IMR-90 (cell line): ENCODE data around the gene FHAD1. TPM values are rescaled to one million over a fixed set of nuclear protein-coding genes. Genes with fewer than 3 reads are reported as not detected.

Experiments used
- ATAC-seq: fragments of 200-7000 bp; cut with Tn5 transposase; 2 replicates; pipeline ENCODE4 v1.9.1; 2020; ENCODE audit warnings: low read depth, mild to moderate bottlenecking, moderate library complexity
- BruUV-seq: library from RNA; stranded (reverse); fragments of 400-500 nt; replicated peaks from 2 replicates; lab custom pipeline; 2021; lab: Mats Ljungman, UMichigan
- CTCF ChIA-PET: fragments of 300-600 bp; formaldehyde crosslinking; extraction: SDS; loops from one replicate; lab custom pipeline; 2021; ENCODE audit warnings: antibody characterized with exemption; lab: Yijun Ruan, JAX
- POLR2A ChIA-PET: fragments of 300-600 bp; sonication (Branson Sonifier 250); formaldehyde crosslinking; loops from one replicate; lab custom pipeline; 2022; ENCODE audit warnings: antibody characterized with exemption; ENCODE audit not compliant: unreplicated experiment; lab: Charles Lee
- DNase-seq: peaks from one replicate; pipeline ENCODE4 v3.0.0; 2013
- H2AFZ ChIP-seq: replicated peaks from 2 replicates; pipeline ENCODE3; 2013; ENCODE audit warnings: low read length, mild to moderate bottlenecking; ENCODE audit not compliant: poor library complexity
- H2AK5ac ChIP-seq: 2 replicates; pipeline ENCODE4 v1.6.1; 2013; ENCODE audit warnings: low read depth, low read length, inconsistent platforms
- H2AK9ac ChIP-seq: replicated peaks from 2 replicates; pipeline ENCODE3; 2013; ENCODE audit warnings: mild to moderate bottlenecking, low read depth, low read length, moderate library complexity; ENCODE audit not compliant: poor library complexity
- H2BK120ac ChIP-seq: 2 replicates; pipeline ENCODE4 v1.6.1; 2013; ENCODE audit warnings: low read depth, low read length, inconsistent platforms
- H2BK15ac ChIP-seq: 3 replicates; pipeline ENCODE4 v1.6.1; 2013; ENCODE audit warnings: low read depth, low read length, inconsistent platforms
- H2BK20ac ChIP-seq: 2 replicates; pipeline ENCODE4 v1.6.1; 2013; ENCODE audit warnings: low read depth, mild to moderate bottlenecking, inconsistent platforms, low read length, moderate library complexity
- H2BK5ac ChIP-seq: 2 replicates; pipeline ENCODE4 v1.6.1; 2013; ENCODE audit warnings: mild to moderate bottlenecking, low read depth, low read length, inconsistent platforms; ENCODE audit not compliant: poor library complexity, severe bottlenecking
- H3K14ac ChIP-seq: replicated peaks from 2 replicates; pipeline ENCODE4 v1.6.1; 2013; ENCODE audit warnings: low read depth, low read length, inconsistent platforms
- H3K18ac ChIP-seq: 2 replicates; pipeline ENCODE4 v1.6.1; 2013; ENCODE audit warnings: low read depth, low read length, control low read depth
- H3K23ac ChIP-seq: 2 replicates; pipeline ENCODE4 v1.6.1; 2013; ENCODE audit warnings: low read depth, low read length, inconsistent platforms
- H3K27ac ChIP-seq: 2 replicates; pipeline ENCODE4 v1.5.1; 2013; ENCODE audit warnings: mild to moderate bottlenecking, control low read depth, low read length; ENCODE audit not compliant: insufficient read depth
- H3K27me3 ChIP-seq: 2 replicates; pipeline ENCODE4 v1.6.1; 2013; ENCODE audit warnings: low read length; ENCODE audit not compliant: control insufficient read depth, insufficient read depth
- H3K36me3 ChIP-seq: 2 replicates; pipeline ENCODE4 v1.6.1; 2013; ENCODE audit warnings: low read length, mixed read lengths; ENCODE audit not compliant: control insufficient read depth, insufficient read depth
- H3K4ac ChIP-seq: 2 replicates; pipeline ENCODE4 v1.6.1; 2013; ENCODE audit warnings: low read depth, low read length, inconsistent platforms
- H3K4me1 ChIP-seq: 2 replicates; pipeline ENCODE4 v1.6.1; 2013; ENCODE audit warnings: low read length, mixed read lengths; ENCODE audit not compliant: control insufficient read depth, insufficient read depth
- H3K4me2 ChIP-seq: 2 replicates; pipeline ENCODE4 v1.6.1; 2013; ENCODE audit warnings: low read depth, mild to moderate bottlenecking, control low read depth, low read length, moderate library complexity
- H3K4me3 ChIP-seq: 2 replicates; pipeline ENCODE4 v1.5.1; 2013; ENCODE audit warnings: low read depth, mild to moderate bottlenecking, control low read depth, low read length, moderate library complexity; ENCODE audit not compliant: insufficient read depth
- H3K56ac ChIP-seq: 2 replicates; pipeline ENCODE4 v1.6.1; 2013; ENCODE audit warnings: low read length, inconsistent platforms; ENCODE audit not compliant: insufficient read depth; ENCODE audit errors: extremely low read depth
- H3K79me1 ChIP-seq, 2 experiments: 2 replicates each; pipeline ENCODE4 v1.6.1; 2013; ENCODE audit warnings: low read length in 2 of 2, inconsistent platforms in 1 of 2, low read depth in 1 of 2
- H3K9ac ChIP-seq: 2 replicates; pipeline ENCODE4 v1.6.1; 2013; ENCODE audit warnings: low read depth, low read length, control low read depth
- H3K9me1 ChIP-seq: 2 replicates; pipeline ENCODE4 v1.6.1; 2013; ENCODE audit warnings: low read length, inconsistent platforms; ENCODE audit not compliant: insufficient read depth
- H3K9me3 ChIP-seq: 2 replicates; pipeline ENCODE4 v1.6.1; 2013; ENCODE audit warnings: low read length; ENCODE audit not compliant: control insufficient read depth, insufficient read depth
- H4K20me1 ChIP-seq: 2 replicates; pipeline ENCODE4 v1.6.1; 2013; ENCODE audit warnings: low read length, inconsistent platforms; ENCODE audit not compliant: insufficient read depth
- H4K5ac ChIP-seq: 2 replicates; pipeline ENCODE4 v1.6.1; 2013; ENCODE audit warnings: mild to moderate bottlenecking, low read depth, low read length, control low read depth
- H4K8ac ChIP-seq, 2 experiments: 2 replicates each; pipeline ENCODE4 v1.6.1; 2013; ENCODE audit warnings: low read depth in 2 of 2, low read length in 2 of 2, control low read depth in 1 of 2, inconsistent platforms in 1 of 2
- H4K91ac ChIP-seq: 2 replicates; pipeline ENCODE4 v1.6.1; 2013; ENCODE audit warnings: low read depth, low read length, inconsistent platforms; ENCODE audit not compliant: insufficient read depth
- CTCF ChIP-seq: conservative IDR thresholded peaks from 2 replicates; pipeline ENCODE4 v1.5.1; 2012; ENCODE audit warnings: mild to moderate bottlenecking, low read depth, low read length, improper control_type of control experiment
- ELK1 ChIP-seq: fragments of 150-350 bp; IDR thresholded peaks from 2 replicates; pipeline ENCODE4 v1.6.1; 2016; ENCODE audit warnings: low read depth, mild to moderate bottlenecking, low read length, moderate library complexity, borderline replicate concordance
- SMC3 ChIP-seq: fragments of 150-350 bp; IDR thresholded peaks from 2 replicates; pipeline ENCODE4 v1.6.1; 2016; ENCODE audit warnings: low read depth, mild to moderate bottlenecking, antibody characterized with exemption, low read length, moderate library complexity
- WGBS, 2 experiments: methylation state at CpG; one replicate each; pipeline versions ENCODE4 v1.1.5 to v1.1.7; 2013; ENCODE audit warnings: missing lambda C conversion rate in 2 of 2; ENCODE audit not compliant: insufficient read length in 1 of 2; ENCODE audit errors: extremely low coverage in 2 of 2; 5-methylcytosine and 5-hydroxymethylcytosine counted together
- dilution Hi-C: fragments of 300-500 bp; cut with HindIII; formaldehyde crosslinking; loops from one replicate; pipeline ENCODE4 v1.14.3; 2018; ENCODE audit warnings: low sequenced_read_pairs; ENCODE audit not compliant: unreplicated experiment
- in situ Hi-C: fragments of 300-500 bp; cut with MboI; formaldehyde crosslinking; loops from 3 replicates; pipeline ENCODE4 v1.14.3; 2019; ENCODE audit warnings: low sequenced_read_pairs, inconsistent platforms, mixed read lengths
- intact Hi-C: fragments of 100-400 bp; cut with micrococcal nuclease; formaldehyde crosslinking; loops from 2 replicates; pipeline ENCODE4 v1.10.0; 2022
- polyA plus RNA-seq, 3 experiments: library from polyadenylated mRNA; depleted of rRNA; stranded (reverse); fragments of >200 nt; gene quantifications; 2 replicates each; pipeline ENCODE4 v1.2.3, GENCODE V29; 2012; ENCODE audit warnings: low replicate concordance in 1 of 3
- total RNA-seq: library from RNA; depleted of rRNA; stranded (reverse); fragments of >200 nt; gene quantifications from 2 replicates; pipeline ENCODE4 v1.2.3, GENCODE V29; 2012

Gene FHAD1
- total and polyA plus RNA-seq, 2 of the 4 experiments (the other 2 are of a cell fraction), result not detected

- H3K36me3 ChIP-seq, result no peaks in the 10 kb centered on the region
- BruUV-seq, result no TSS peak
- H3K14ac ChIP-seq, result no peak overlapping the region
- H3K27me3 ChIP-seq, result no peaks in the 10 kb centered on the region
- no peak overlapping the region for H2BK15ac ChIP-seq
- H4K5ac ChIP-seq, result no peak overlapping the region
- H3K4ac ChIP-seq, result no peak overlapping the region
- H3K56ac ChIP-seq, result no peak overlapping the region
- WGBS, 2 experiments, result no CpG with 5 or more reads among the region's 9 CpGs
- H3K4me2 ChIP-seq, result no peak overlapping the region
- intact Hi-C loops (no loop called here), in situ Hi-C loops (no loop called here), dilution Hi-C loops (no loop called here)
- no peak overlapping the region for H2BK120ac ChIP-seq
- CTCF ChIA-PET, result interaction anchor here (1.0 kb wide), 1 partner anchor 82 kb away, joined by 3 read pairs; no protein-coding TSS in a partner anchor
- H2AK5ac ChIP-seq, result no peak overlapping the region
- peaks cover 13% of the 10 kb centered on the region for H3K4me1 ChIP-seq
- no peak overlapping the region for H3K18ac ChIP-seq
- no peaks in the 10 kb centered on the region for H4K20me1 ChIP-seq
- no peaks in the 10 kb centered on the region for H3K9me3 ChIP-seq
- no peak overlapping the region for H3K23ac ChIP-seq
- H4K91ac ChIP-seq, result no peak overlapping the region
- 0 out of 2 replicates have a peak, but pooled peaks cover 5% of the 10 kb centered on the region for H3K9me1 ChIP-seq
- H3K27ac ChIP-seq, result no peak overlapping the region
- no peak overlapping the region for H2BK20ac ChIP-seq
- POLR2A ChIA-PET, result no interaction called here
- peaks cover 0 to under 1% of the 10 kb centered on the region in 2 experiments; a peak in 2 of 4 replicates for H3K79me1 ChIP-seq
- no peak for DNase-seq
- no peak overlapping the region for H3K4me3 ChIP-seq
- no peak overlapping the region for H3K9ac ChIP-seq
- H4K8ac ChIP-seq, result no peak overlapping the region
- no peak overlapping the region for H2AK9ac ChIP-seq
- H2AFZ ChIP-seq, result no peak overlapping the region
- no peak overlapping the region for H2BK5ac ChIP-seq
- no peak for ATAC-seq
- TF ChIP-seq CTCF, result no peak
- no peak for TF ChIP-seq ELK1
- TF ChIP-seq SMC3, result no peak
Observed at GRCh38 chr1:15405106-15405850, 158.3 kb downstream of the FHAD1 start.
